ENCODE results near the gene SAE1. TPM values are rescaled to one million over a fixed set of nuclear protein-coding genes. Genes with fewer than 3 reads are reported as not detected.

SAE1 gene
- polyA plus RNA-seq, 5 donors = 86.7 to 115 (median 99.5) TPM

GRCh38 chr19:47156861-47157430 lies 26.3 kb downstream of the SAE1 start:
- DNase-seq = peak in 1 of 2 donors; percentile 14

GRCh38 chr19:47157431-47158321 lies 27.0 kb downstream of the SAE1 start:
- DNase-seq = no peak

DNA sequence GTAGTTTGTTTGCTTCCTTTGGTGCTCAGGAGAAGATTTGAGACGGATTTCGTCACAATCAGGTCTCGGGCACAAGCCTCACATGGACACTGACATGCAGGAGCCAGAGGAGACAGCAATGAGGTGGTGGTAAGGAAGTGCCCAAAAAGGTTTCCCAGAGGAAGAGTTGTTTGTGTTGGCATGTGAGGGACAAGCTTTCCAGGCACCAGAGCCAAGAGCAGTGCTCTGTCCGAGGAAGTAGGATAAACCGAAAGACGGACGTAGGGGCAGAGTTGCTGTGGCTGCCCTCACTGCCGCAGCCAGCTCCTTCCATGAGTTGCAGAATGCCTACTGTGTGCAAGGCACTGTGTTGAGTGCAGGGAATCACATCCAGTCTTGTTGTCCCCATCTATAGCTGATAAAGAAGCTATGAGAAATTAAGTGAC lies 27.7 kb downstream of the SAE1 start:
- DNase-seq = no peak

GRCh38 chr19:47158879-47159503 lies 28.4 kb downstream of the SAE1 start:
- no peak for DNase-seq

- DNase-seq = no peak
Measured at GRCh38 chr19:47161876-47162489, 31.3 kb downstream of the SAE1 start.

DNA sequence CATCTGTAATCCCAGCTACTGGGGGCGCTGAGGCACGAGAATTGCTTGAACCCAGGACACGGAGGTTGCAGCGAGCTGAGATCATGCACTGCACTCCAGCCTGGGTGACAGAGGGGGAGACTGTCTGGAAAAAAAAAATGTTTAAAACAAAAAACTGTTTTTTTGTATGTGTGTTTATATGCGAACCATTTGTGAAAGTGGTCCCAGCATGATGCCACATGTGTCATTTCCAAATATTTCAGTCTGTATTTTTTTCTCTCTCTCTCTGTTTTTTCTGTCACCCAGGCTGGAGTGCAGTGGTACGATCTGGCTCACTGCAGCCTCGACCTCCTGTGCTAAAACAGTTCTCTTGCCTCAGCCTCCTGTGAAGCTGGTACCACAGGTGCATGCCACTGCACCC lies 37.4 kb downstream of the SAE1 start:
- no peak for DNase-seq

- no peak for DNase-seq
Measured at GRCh38 chr19:47172666-47173455, 42.2 kb downstream of the SAE1 start.

GRCh38 chr19:47176071-47176626 lies 45.5 kb downstream of the SAE1 start:
- DNase-seq = no peak

- no peak for DNase-seq
Measured at GRCh38 chr19:47176627-47177090, 46.0 kb downstream of the SAE1 start.

- no peak for DNase-seq
Measured at GRCh38 chr19:47179653-47180310, 49.1 kb downstream of the SAE1 start.

DNA sequence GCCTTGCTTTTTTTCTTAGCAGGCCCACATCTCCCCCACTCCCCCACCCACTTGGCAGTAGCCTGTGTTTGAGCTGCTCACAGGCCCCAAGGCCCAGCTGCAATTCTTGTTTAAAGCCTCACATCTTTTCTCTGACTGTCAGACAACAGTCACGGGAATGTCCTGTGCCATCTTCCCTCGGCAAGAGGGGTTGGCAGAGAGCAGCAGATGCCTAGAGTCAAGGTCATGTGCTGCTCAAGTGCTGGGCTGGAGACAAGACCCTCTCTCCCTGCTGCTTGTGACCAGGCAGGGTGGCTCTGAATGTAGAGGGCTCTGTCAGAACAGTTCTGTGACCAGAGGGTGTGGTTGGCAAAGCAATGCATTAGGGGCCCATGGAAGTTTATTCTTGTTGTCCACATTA lies 53.0 kb downstream of the SAE1 start:
- no peak for DNase-seq

DNA sequence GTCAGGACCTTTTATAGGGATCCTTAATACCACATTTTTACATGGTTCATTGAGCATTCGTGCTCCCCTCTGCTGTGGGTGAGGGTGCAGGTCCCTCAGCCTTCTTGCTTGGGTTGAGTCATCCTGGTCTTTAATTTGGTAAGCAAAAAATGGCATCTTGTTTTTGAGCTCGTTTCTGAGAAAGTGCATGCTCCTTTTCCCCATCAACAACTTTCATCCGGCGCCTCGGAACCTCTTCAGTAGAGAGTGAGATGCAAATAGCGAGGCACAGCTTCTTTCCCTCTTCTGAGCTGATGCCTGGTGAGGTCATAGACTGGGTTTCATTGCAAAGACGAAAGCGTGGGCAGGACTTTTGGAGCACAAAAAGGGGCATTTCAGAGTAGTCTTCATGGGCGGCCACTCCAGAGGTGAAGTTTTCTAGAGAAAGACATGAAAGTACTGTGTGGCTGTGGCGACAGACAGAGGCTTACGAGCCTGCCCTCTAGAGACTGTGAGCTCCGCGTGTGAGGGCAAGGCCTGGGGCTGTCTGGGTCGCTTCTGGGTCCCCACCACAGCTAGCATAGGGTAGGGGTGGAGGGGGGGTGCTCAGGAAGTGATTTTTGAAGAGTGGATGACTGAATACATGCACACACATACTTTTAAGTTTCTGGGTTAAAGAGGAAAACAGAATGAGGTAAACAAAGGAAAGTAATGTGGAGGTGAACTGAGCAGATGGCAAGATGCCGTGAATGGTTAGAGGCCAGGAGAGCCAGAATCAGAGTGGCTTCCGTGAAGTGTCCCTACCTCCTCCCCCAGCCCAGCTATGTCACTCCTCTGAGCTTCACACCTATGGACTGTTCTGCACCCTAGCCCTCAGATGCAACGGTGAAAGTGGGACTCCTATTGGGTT lies 56.1 kb downstream of the SAE1 start:
- DNase-seq = no peak

GRCh38 chr19:47187335-47187655 lies 56.7 kb downstream of the SAE1 start:
- no peak for DNase-seq

GRCh38 chr19:47187797-47188196 lies 57.2 kb downstream of the SAE1 start:
- no peak for DNase-seq

- DNase-seq = no peak
Measured at GRCh38 chr19:47188507-47189033, 57.9 kb downstream of the SAE1 start.

GRCh38 chr19:47190167-47190727 lies 59.6 kb downstream of the SAE1 start:
- peak; percentile 45 to 51 for DNase-seq

DNA sequence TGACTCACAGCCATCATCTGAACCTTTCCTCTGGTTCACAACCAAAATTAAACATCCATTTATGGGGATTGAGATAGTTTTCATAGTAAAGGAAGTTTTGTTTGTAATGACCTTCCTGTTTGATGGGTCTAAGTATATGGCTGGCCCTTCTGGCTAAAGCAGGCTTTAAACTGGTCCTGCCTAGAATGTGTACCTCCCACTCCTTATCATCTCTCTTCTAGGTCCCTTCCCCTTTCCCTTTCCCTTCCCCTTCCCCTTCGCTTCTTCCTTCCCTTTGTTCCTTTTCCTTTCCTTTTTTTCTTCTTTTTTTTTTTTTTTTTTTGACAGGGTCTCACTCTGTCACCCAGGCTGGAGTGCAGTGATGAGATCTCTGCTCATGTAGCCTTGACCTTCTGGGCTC lies 64.8 kb downstream of the SAE1 start:
- DNase-seq = no peak

GRCh38 chr19:47197141-47197540 lies 66.5 kb downstream of the SAE1 start:
- no peak for DNase-seq

- no peak for DNase-seq
Measured at GRCh38 chr19:47200530-47200929, 69.9 kb downstream of the SAE1 start.

Data from right lung (tissue), 5 donors.